T47D (cell line): ENCODE results near the gene LMBR1.
"Not testable (repeated sequence)": the region's sequence is repeated elsewhere in the genome, so short reads cannot be mapped to it uniquely, and the experiment has no call there.

Experiments
- DNase-seq, 2 experiments: peaks; one replicate each; pipeline versions ENCODE4 v3.0.0 to v3.0.0-alpha.2; 2011 to 2012; ENCODE audit warnings: low read depth in 1 of 2, low spot score in 1 of 2
- JUND ChIP-seq: IDR thresholded peaks from 2 replicates; pipeline ENCODE4 v1.6.1; 2012; ENCODE audit warnings: low read depth
- in situ Hi-C: cut with HindIII; loops from 2 replicates; pipeline ENCODE4 v1.10.0; 2016; ENCODE audit warnings: low sequenced_read_pairs, low pct_unique_long_range_greater_than_20kb

LMBR1 gene

GRCh38 chr7:156920076-156920475, 27.1 kb upstream of the LMBR1 start:
- in situ Hi-C loops: no loop called here
- no peak for DNase-seq
- no peak for TF ChIP-seq JUND

- in situ Hi-C loops: no loop called here
- DNase-seq: no peak
- no peak for TF ChIP-seq JUND
Measured at GRCh38 chr7:156919132-156919713, 26.2 kb upstream of the LMBR1 start.

DNA sequence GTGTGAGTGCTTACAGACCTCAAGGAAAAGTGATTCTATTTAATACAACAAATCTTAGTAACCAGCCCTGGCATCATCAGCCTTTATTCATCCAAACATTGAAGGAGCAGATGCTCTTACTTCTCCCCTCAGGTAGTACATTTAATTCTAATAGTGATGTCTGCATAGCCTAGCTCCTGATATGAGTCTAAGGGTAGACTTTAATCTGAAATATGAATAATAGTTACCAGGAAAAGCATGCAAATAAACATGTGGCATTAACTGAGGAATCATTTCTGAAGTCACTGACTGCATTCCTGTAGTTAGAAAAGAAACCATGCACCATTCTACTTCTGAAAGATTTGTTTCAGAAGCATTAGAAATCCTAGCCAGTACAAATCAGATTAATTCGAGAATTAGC, 25.7 kb upstream of the LMBR1 start:
- TF ChIP-seq JUND: no peak
- DNase-seq: no peak
- in situ Hi-C loops: no loop called here

DNA sequence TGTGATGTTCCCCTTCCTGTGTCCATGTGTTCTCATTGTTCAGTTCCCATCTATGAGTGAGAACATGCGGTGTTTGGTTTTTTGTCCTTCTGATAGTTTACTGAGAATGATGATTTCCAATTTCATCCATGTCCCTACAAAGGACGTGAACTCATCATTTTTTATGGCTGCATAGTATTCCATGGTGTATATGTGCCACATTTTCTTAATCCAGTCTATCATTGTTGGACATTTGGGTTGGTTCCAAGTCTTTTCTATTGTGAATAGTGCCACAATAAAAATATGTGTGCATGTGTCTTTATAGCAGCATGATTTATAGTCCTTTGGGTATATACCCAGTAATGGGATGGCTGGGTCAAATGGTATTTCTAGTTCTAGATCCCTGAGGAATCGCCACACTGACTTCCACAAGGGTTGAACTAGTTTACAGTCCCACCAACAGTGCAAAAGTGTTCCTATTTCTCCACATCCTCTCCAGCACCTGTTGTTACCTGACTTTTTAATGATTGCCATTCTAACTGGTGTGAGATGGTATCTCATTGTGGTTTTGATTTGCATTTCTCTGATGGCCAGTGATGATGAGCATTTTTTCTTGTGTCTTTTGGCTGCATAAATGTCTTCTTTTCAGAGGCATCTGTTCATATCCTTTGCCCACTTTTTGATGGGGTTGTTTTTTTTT, 16.7 kb upstream of the LMBR1 start:
- in situ Hi-C loops, DNase-seq: not testable (repeated sequence)

DNA sequence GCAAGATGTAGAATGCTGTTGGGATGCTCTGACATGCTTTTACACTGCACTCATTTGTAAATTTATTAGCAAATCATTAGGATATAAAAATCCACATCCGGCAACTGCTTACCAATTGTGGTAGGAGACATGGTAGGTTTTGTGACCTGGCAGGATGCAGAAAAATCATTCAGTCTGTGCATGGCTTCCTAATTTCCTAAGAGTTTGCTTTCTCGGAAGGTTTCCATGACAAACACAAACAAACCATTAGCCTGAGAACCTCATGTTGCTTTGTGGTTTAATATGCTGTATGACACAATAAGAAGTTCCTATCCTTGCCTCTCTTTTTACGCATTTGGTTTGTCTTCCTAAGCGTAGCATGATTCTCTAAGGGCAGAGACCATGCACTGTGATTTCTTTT, 14.7 kb upstream of the LMBR1 start:
- no peak for DNase-seq

DNA sequence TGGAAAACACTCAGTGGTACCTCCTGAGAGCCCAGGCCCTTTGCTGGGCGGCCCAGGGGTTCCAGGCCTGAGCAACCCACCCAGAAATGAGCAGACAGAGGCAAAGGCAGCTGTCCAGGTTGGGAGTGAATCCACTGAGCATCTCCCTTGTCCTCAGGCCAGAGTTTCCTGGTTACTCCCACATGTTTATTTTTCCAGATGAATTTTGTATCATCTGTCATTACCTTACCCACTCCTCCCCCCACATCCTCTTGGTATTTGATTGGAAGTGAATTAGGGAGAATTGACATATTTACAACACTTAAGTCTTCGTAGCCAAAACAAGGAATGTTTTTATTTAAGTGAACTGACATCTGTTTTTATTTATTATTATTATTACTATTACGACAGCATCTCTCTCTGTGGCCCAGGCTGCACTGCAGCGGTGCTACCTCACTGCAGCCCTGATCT, 13.2 kb upstream of the LMBR1 start:
- in situ Hi-C loops: no loop called here
- DNase-seq: no peak
- TF ChIP-seq JUND: no peak

More for the DNA sequence above, 14.7 kb upstream of the LMBR1 start:
- in situ Hi-C loops: no loop called here
- no peak for TF ChIP-seq JUND

GRCh38 chr7:156903232-156903909, 10.4 kb upstream of the LMBR1 start:
- no peak for TF ChIP-seq JUND
- in situ Hi-C loops: no loop called here
- no peak for DNase-seq

GRCh38 chr7:156900093-156900492, 7.1 kb upstream of the LMBR1 start:
- in situ Hi-C loops, DNase-seq: not testable (repeated sequence)

GRCh38 chr7:156898938-156899337, 6.0 kb upstream of the LMBR1 start:
- DNase-seq: no peak
- TF ChIP-seq JUND: no peak
- in situ Hi-C loops: no loop called here

DNA sequence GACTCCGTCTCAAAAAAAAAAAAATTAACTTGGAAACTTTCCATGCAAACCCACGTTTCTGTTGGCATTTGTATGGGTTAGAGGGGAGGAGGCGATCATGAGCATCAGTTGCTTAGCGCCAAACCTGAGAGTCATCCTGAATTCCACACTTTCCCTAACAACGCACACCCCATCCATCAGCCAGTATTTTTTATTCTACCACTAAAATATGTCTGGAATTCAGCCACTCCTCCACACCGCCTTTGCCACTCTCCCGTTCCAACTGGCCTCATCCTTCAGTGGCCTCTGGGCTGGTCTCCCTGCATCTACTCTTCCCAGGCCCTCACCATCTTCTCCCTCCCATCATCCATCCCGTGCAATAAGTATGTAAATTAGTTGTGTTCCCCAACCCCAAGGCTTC, 4.7 kb upstream of the LMBR1 start:
- no peak for DNase-seq
- no peak for TF ChIP-seq JUND
- in situ Hi-C loops: no loop called here

GRCh38 chr7:156896388-156897022, 3.5 kb upstream of the LMBR1 start:
- in situ Hi-C loops: no loop called here
- DNase-seq: no peak
- no peak for TF ChIP-seq JUND

GRCh38 chr7:156895024-156895780, 2.2 kb upstream of the LMBR1 start:
- in situ Hi-C loops: no loop called here
- DNase-seq: no peak
- TF ChIP-seq JUND: no peak
